Ascending aorta (tissue), 2 donors: ENCODE results near the gene HDDC2. TPM values are rescaled to one million over a fixed set of nuclear protein-coding genes. Genes with fewer than 3 reads are reported as not detected.

Experiments
- DNase-seq, 2 donors: peaks; one replicate each; pipeline ENCODE4 v3.0.0-alpha.2; 2019; ENCODE audit warnings: low spot score in 2 of 2
- H3K27ac ChIP-seq, 2 donors: fragments of 200-600 bp; sonication (generic); one replicate each; pipeline ENCODE4 v1.5.1; 2016 to 2017; ENCODE audit warnings: mild to moderate bottlenecking in 1 of 2
- H3K27me3 ChIP-seq: fragments of 200-600 bp; sonication (generic); one replicate; pipeline ENCODE4 v1.5.1; 2017
- H3K36me3 ChIP-seq, 2 donors: fragments of 200-600 bp; sonication (generic); one replicate each; pipeline ENCODE4 v1.5.1; 2016
- H3K4me1 ChIP-seq, 2 donors: fragments of 200-600 bp; sonication (generic); one replicate each; pipeline ENCODE4 v1.5.1; 2016 to 2017; ENCODE audit warnings: mild to moderate bottlenecking in 1 of 2
- H3K4me3 ChIP-seq, 2 donors: fragments of 200-600 bp; sonication (generic); one replicate each; pipeline ENCODE4 v1.5.1; 2016 to 2017; ENCODE audit warnings: mild to moderate bottlenecking in 1 of 2
- H3K9me3 ChIP-seq, 2 donors: fragments of 200-600 bp; sonication (generic); one replicate each; pipeline ENCODE4 v1.5.1; 2016
- CTCF ChIP-seq, 3 experiments: fragments of 200-600 bp in 2 of 3; fragments of 450-650 bp in 1 of 3; sonication (generic) in 2 of 3; IDR thresholded peaks; one replicate each; pipeline ENCODE4 v1.5.1; 2016 to 2019; ENCODE audit warnings: antibody characterized with exemption in 3 of 3, mild to moderate bottlenecking in 1 of 3, moderate library complexity in 1 of 3
- intact Hi-C: fragments of 100-400 bp; cut with DNase I; formaldehyde crosslinking; loops from one replicate; pipeline ENCODE4 v1.15.1; 2023
- total RNA-seq: library from RNA; depleted of rRNA; stranded (reverse); fragments of >200 nt; gene quantifications from one replicate; pipeline ENCODE4 v1.1.0, GENCODE V29; 2016

Gene HDDC2
- total RNA-seq, 1 donor from 2014 or later, result 2.4 TPM

- Histone ChIP-seq H3K27ac (no peak overlapping the region), H3K4me1 (no peaks in the 10 kb centered on the region), H3K36me3 (no peaks in the 10 kb centered on the region), H3K27me3 (no peaks in the 10 kb centered on the region), H3K9me3 (no peaks in the 10 kb centered on the region), H3K4me3 (no peak overlapping the region)
- no peak for TF ChIP-seq CTCF (IDR thresholded peaks at IDR 0.05)
- intact Hi-C loops, result no loop called here
- DNase-seq, result no peak
Observed at GRCh38 chr6:125340175-125340835, 38.5 kb upstream of the HDDC2 start.

- no peak for DNase-seq
- intact Hi-C loops, result no loop called here
- no peak overlapping the region for H3K27ac ChIP-seq
- TF ChIP-seq CTCF (IDR thresholded peaks at IDR 0.05), result no peak
- H3K27me3 ChIP-seq, result no peaks in the 10 kb centered on the region
- no peaks in the 10 kb centered on the region for H3K36me3 ChIP-seq
- H3K4me1 ChIP-seq, result no peaks in the 10 kb centered on the region
- no peaks in the 10 kb centered on the region for H3K9me3 ChIP-seq
- no peak overlapping the region for H3K4me3 ChIP-seq
Observed at GRCh38 chr6:125339653-125340052, 37.9 kb upstream of the HDDC2 start.

GRCh38 chr6:125338381-125338780, 36.6 kb upstream of the HDDC2 start:
- no peaks in the 10 kb centered on the region for H3K9me3 ChIP-seq
- no peaks in the 10 kb centered on the region for H3K36me3 ChIP-seq
- intact Hi-C loops, result no loop called here
- H3K27ac ChIP-seq, result no peak overlapping the region
- DNase-seq, result no peak
- no peak for TF ChIP-seq CTCF (IDR thresholded peaks at IDR 0.05)
- H3K4me3 ChIP-seq, result no peak overlapping the region
- no peaks in the 10 kb centered on the region for H3K4me1 ChIP-seq
- H3K27me3 ChIP-seq, result no peaks in the 10 kb centered on the region

- DNase-seq, result no peak
- Histone ChIP-seq H3K9me3 (no peaks in the 10 kb centered on the region), H3K36me3 (no peaks in the 10 kb centered on the region), H3K27ac (no peak overlapping the region), H3K4me3 (no peak overlapping the region), H3K4me1 (no peaks in the 10 kb centered on the region), H3K27me3 (no peaks in the 10 kb centered on the region)
- no peak for TF ChIP-seq CTCF (IDR thresholded peaks at IDR 0.05)
- intact Hi-C loops, result no loop called here
Observed at GRCh38 chr6:125337706-125338105, 35.9 kb upstream of the HDDC2 start.

GRCh38 chr6:125332664-125333063, 30.9 kb upstream of the HDDC2 start:
- H3K9me3 ChIP-seq, result no peaks in the 10 kb centered on the region
- H3K4me3 ChIP-seq, result no peak overlapping the region
- intact Hi-C loops, result no loop called here
- H3K4me1 ChIP-seq, result no peaks in the 10 kb centered on the region
- TF ChIP-seq CTCF (IDR thresholded peaks at IDR 0.05), result no peak
- no peaks in the 10 kb centered on the region for H3K36me3 ChIP-seq
- no peak for DNase-seq
- no peak overlapping the region for H3K27ac ChIP-seq
- H3K27me3 ChIP-seq, result no peaks in the 10 kb centered on the region

GRCh38 chr6:125325586-125325985, 23.8 kb upstream of the HDDC2 start:
- H3K4me1 ChIP-seq, result no peaks in the 10 kb centered on the region
- no peaks in the 10 kb centered on the region for H3K27me3 ChIP-seq
- no peak overlapping the region for H3K4me3 ChIP-seq
- H3K9me3 ChIP-seq, result no peaks in the 10 kb centered on the region
- H3K36me3 ChIP-seq, result no peaks in the 10 kb centered on the region
- DNase-seq, result no peak
- H3K27ac ChIP-seq, result no peak overlapping the region
- intact Hi-C loops, result no loop called here
- no peak for TF ChIP-seq CTCF (IDR thresholded peaks at IDR 0.05)
